OCI-LY7 (cell line): Measurements from ENCODE around the gene FANCI.

Experiments used
- CTCF ChIP-seq: fragments of 200-600 bp; sonication (generic); conservative IDR thresholded peaks from 2 replicates; pipeline ENCODE4 v1.5.1; 2014; ENCODE audit warnings: mild to moderate bottlenecking, antibody characterized with exemption, low read length, moderate library complexity, mixed read lengths
- EZH2phosphoT487 ChIP-seq: fragments of 200-600 bp; sonication (generic); IDR thresholded peaks from 2 replicates; pipeline ENCODE4 v1.6.1; 2018; ENCODE audit warnings: low read depth, borderline replicate concordance, mild to moderate bottlenecking, mixed run types, antibody characterized with exemption, low read length, moderate library complexity, mixed read lengths

DNA sequence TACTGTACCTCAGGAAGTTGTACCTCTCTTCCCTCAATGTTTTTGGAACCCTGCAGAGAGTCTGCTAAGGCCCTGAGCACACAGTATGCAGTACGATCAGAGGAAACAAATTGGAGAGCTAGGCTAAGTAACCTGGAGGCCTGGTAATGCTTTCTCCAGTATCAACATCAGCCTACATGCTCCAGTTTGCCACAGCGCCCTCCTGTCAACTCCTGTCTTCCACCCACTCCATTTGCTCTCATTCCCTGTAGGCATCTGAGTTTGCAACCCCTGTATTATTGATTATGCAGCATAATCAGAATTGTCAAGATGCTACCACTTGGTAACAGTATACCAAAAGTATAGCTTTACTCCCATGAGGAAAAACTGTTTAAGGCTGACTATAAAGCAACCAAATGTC is 76.4 kb downstream of the FANCI start:
- TF ChIP-seq CTCF = no peak
- TF ChIP-seq EZH2phosphoT487 = no peak
